Bronchial epithelial cell (primary cell): ENCODE data around the gene KCNJ14. TPM values are rescaled to one million over a fixed set of nuclear protein-coding genes. Genes with fewer than 3 reads are reported as not detected.

Source experiments
- DNase-seq: peaks from one replicate; pipeline ENCODE4 v3.0.0-alpha.2; 2010; ENCODE audit warnings: low read depth
- FAIRE-seq: peaks from 2 replicates; lab custom pipeline; 2011; peaks lifted over from hg19 to GRCh38; lab: Jason Lieb, UNC
- H3K27me3 ChIP-seq: 2 replicates; pipeline ENCODE4 v1.5.1; 2011; ENCODE audit warnings: low read length; ENCODE audit not compliant: control insufficient read depth, insufficient read depth
- H3K36me3 ChIP-seq: 2 replicates; pipeline ENCODE4 v1.5.1; 2011; ENCODE audit warnings: low read length; ENCODE audit not compliant: control insufficient read depth, insufficient read depth
- H3K4me3 ChIP-seq: 2 replicates; pipeline ENCODE4 v1.5.1; 2011; ENCODE audit warnings: mild to moderate bottlenecking, low read depth, low read length, control low read depth
- CTCF ChIP-seq: IDR thresholded peaks from 2 replicates; pipeline ENCODE4 v1.5.1; 2011; ENCODE audit warnings: mild to moderate bottlenecking, moderate library complexity, low read length, control low read depth, inconsistent platforms; ENCODE audit not compliant: insufficient read depth, severe bottlenecking
- total RNA-seq: library from RNA; depleted of rRNA; stranded (reverse); fragments of >200 nt; gene quantifications from 2 replicates; pipeline ENCODE4 v1.2.1, GENCODE V29; 2014

Gene KCNJ14
- total RNA-seq, 1 donor from 2014 or later = 1.1 TPM

- TF ChIP-seq CTCF = no peak
- peaks cover 24% of the 10 kb centered on the region for H3K36me3 ChIP-seq
- DNase-seq (peak; percentile 99), FAIRE-seq (peak; percentile 97)
- peak overlapping the region; percentile 81 for H3K4me3 ChIP-seq
- H3K27me3 ChIP-seq = no peaks in the 10 kb centered on the region
Measured at GRCh38 chr19:48468772-48469288, 13.5 kb downstream of the KCNJ14 start.

- FAIRE-seq (no peak), DNase-seq (peak; percentile 56)
- peak within 1 kb of the TSS; percentile 81 for H3K4me3 ChIP-seq
- peaks cover 28% of the 10 kb centered on the region for H3K36me3 ChIP-seq
- TF ChIP-seq CTCF = no peak
- no peaks in the 10 kb centered on the region for H3K27me3 ChIP-seq
Measured at GRCh38 chr19:48469289-48469881, 14.0 kb downstream of the KCNJ14 start, which contains the start of gene CYTH2. Gene CYTH2 (plus strand): TSS chr19:48469369. CDS start chr19:48469508, 139 bp downstream.

DNA sequence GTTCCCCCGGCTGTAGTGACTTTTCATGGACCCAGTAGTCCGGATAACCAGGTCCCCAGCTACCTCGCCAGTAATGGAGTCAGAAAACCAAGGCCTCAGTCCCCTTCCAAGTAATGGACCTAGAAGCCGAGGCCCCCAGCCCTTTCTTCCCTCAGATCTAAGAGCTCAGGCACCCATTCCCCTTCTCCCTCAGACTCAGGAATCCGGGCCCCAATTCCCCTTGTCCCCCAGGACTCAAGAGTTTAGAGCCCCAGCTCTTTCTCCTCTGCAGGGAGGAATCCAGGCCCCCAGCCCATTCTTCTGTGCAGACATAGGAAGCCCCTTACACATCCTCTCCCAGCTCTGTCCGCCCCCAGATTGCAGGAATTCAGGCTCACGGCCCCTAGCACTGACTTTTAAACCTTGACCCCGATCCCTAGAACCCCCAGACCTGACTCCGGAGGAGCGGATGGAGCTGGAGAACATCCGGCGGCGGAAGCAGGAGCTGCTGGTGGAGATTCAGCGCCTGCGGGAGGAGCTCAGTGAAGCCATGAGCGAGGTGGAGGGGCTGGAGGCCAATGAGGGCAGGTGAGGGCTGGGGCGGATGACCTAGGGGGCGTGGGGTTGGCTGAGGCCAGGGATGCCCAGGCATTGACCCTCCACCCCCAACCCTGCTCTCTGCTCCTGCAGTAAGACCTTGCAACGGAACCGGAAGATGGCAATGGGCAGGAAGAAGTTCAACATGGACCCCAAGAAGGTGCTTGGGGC is 14.7 kb downstream of the KCNJ14 start:
- FAIRE-seq = no peak
- TF ChIP-seq CTCF = no peak
- peak overlapping the region; percentile 81 for H3K4me3 ChIP-seq
- no peaks in the 10 kb centered on the region for H3K27me3 ChIP-seq
- peaks cover 35% of the 10 kb centered on the region for H3K36me3 ChIP-seq
- DNase-seq = no peak

DNA sequence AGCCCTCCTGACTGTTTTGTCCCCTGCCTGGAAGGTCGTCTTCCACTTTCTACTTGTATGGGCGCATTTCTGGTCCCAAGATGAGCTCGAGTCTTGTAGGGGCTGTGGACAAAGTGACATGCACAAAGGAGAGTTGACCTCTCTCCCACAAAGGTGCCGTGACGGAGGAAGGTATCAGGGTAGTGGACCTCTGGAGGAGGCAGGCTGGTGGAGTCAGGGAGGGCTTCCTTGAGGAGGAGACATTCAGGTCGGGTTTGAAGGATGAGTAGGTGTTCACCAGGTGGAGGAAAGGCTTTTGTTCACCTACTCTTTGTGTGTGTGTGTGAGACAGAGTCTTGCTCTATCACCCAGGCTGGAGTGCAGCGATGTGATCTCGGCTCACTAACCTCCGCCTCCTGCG is 15.5 kb downstream of the KCNJ14 start:
- H3K36me3 ChIP-seq = peaks cover 42% of the 10 kb centered on the region
- DNase-seq (no peak), FAIRE-seq (no peak)
- TF ChIP-seq CTCF = no peak
- no peaks in the 10 kb centered on the region for H3K27me3 ChIP-seq
- no peak overlapping the region for H3K4me3 ChIP-seq

GRCh38 chr19:48471836-48472235 is 16.5 kb downstream of the KCNJ14 start:
- no peak for FAIRE-seq
- DNase-seq = no peak
- H3K27me3 ChIP-seq = no peaks in the 10 kb centered on the region
- peaks cover 46% of the 10 kb centered on the region for H3K36me3 ChIP-seq
- no peak overlapping the region for H3K4me3 ChIP-seq
- no peak for TF ChIP-seq CTCF
